Right hindlimb (tissue), 1 donor: ENCODE measurements around the gene RPL31.

Experiments used
- DNase-seq: peaks from one replicate; pipeline ENCODE4 v3.0.0-alpha.2; 2018

Gene RPL31

DNA sequence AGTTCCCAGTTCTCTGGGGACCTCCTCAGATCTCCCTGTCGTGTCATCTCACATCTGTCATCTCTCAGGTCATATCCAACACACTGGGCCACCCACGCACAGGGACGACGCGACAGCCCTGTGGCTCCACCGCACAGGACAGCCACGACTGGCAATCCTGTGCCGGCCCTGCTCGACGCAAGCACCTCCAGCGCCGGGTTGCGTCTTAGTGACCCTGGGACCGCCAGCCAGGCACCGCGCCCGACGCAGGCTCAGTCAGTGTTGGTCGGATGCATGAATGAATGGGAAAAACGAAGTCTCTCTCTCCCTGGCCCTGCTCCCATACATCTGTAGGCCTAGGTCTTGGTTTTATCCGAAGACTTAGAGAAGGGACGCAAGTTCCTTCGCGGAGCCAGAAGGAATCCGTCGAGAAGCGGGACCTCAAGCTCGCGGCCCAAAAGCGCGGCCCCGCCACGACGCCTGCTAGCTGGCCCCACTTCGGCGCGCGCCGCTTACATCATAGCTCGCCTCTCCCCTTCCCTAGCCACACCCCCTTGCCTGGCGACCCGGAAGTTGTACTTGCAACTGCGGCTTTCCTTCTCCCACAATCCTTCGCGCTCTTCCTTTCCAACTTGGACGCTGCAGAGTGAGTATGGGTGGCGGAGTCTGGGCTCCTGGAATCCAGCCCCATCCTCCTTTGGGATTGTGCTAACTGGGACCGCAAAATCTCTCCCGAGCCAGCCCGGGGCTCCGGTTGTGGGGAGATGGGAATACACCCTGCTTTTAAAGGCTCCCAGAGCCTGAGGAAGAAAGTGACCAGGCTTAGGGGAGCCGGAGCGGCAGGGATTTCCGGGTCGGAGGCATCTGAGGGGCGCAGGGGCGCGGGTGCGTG, at the start of gene RPL31:
RPL31 (plus strand) TSS at position 599 of the 871 bp plus-strand sequence. CDS start 413 bp downstream, outside the sequence.
- peak; percentile 98 for DNase-seq

DNA sequence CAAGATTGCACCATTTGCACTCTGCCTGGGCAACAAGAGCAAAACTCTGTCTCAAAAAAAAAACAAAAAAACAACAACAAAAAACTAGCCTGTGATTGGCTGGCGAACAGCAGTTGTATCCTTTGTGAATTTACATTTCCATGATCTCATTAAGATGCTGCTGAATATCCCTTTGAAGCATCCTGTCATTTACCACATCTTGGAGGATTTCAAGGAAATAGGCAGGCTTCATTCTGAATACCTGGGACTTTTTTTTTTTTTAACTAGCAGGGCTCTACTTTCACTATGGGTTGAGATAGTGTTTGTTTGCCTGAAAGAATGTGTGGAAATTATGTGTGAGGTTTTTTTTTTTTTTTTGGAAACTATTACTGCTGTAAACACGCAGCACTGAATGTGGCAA, 49.6 kb upstream of the RPL31 start:
- no peak for DNase-seq

DNA sequence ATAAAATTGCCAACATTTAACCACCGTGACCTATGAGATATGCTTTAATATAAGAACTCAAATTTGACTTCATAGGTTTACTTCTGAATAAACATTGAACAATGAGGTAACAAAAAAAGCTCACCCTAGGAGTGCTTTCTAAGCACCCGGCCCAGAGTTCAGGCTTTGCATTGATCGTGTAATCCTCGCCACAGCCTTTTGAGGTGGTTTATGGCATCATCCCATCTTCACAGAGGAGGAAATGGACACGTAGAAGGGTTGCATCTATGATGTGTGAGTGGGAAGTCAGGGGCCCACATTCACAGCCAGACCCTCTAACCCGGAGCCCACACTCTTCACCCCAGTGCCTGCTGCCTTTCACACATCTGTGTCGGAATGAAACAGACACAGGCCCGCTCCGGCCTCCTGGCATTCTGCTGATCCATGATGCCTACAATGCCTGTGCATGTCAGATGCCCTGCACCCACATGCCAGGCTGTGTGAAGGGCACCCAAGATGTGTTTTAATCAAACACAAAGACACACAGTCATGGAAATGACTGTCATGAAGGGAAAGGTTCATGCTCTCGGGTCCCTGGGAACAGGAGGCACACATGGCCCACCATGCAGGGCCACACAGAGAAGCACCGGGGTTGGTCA, 48.6 kb upstream of the RPL31 start:
- DNase-seq: no peak

- DNase-seq: no peak
Measured at GRCh38 chr2:100954044-100954420, 48.1 kb upstream of the RPL31 start.

GRCh38 chr2:100955226-100955625, 46.9 kb upstream of the RPL31 start:
- DNase-seq: no peak

DNA sequence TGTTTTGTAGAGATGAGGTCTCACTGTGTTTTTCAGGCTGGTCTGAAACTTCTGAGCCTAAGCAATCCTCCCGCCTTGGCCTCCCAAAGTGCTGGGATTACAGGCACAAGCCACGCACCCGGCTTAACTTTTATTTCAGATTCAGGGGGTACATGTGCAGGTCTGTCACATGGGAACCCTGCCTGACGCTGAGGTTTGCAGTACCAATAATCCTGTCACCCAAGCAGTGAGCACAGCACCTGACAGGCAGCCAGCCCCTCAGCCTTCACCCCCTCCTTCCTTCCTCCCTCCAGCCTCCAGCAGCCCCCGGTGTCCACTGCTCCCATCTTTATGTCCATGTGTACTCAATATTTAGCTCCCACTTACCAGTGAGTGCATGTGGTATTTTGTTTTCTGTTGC, 46.0 kb upstream of the RPL31 start:
- no peak for DNase-seq

GRCh38 chr2:100957996-100958653, 44.0 kb upstream of the RPL31 start:
- peak; percentile 83 for DNase-seq

DNA sequence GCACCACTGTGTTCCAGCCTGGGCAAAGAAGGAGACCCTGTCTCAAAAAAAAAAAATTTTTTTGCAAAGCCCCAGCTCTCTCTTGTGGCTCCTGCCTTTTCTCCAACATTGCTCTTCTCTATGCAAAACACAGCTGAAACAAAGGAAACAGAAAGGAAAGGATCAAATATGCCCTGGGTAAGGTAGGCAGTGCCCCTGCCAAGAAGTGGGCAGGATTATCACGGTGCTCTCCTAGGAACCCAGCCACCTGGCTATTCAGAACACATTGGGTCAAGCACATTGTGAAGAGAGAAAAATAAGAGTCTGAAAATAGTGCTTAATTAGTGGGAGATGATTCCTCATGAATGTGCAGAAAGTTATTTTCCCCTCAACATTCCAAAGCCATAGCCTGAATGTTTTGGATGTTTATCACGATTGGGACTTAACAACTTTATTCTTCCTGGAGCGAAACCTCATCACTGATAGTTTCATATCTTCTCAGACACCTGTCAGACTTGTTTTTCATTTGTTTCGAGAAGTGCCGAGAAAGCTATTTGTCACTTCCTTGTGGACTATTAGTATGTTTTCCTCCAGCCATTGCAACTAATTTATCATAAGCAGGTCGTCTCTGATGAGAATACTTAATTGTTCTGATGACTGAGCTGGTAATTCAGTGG, 42.7 kb upstream of the RPL31 start:
- no peak for DNase-seq

GRCh38 chr2:100960688-100961087, 41.4 kb upstream of the RPL31 start:
- no peak for DNase-seq

- DNase-seq: no peak
Measured at GRCh38 chr2:100962366-100963025, 39.6 kb upstream of the RPL31 start.

DNA sequence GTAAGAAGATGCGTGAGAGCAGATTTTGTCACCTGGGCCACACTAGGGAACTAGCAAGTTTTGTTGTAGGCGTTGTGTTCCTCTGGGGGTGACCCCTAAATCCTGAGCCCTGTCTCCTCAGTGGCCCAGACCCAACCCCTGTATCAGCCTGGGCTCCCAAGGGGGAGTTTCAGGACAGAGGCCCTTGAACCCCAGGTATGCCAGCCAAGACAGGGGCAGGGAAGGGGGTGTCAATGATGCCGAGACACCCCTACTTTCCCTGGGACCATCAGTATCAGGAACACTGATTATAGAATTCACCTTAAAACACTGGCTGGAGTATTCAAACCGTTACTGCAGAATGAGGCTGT, 39.1 kb upstream of the RPL31 start:
- DNase-seq: no peak

DNA sequence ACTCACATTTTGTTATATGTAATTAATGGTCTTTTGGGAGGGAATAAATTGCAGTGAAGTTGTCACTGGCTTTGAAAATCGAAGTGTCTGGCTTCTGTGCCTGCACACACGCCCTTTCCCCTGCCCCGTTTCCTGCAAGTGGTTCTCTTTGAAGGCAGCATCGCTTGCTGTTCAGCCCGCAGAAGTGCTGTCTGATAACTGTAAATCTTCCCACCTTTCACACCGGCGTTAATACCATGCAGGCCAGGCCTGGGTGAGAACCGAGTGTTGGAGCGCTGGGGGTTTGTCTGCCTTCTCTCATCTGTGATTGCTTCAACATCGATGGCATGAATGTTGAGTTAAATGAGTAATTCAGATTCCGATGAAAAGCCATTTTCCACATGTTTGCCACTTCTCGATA, 37.9 kb upstream of the RPL31 start:
- DNase-seq: no peak

DNA sequence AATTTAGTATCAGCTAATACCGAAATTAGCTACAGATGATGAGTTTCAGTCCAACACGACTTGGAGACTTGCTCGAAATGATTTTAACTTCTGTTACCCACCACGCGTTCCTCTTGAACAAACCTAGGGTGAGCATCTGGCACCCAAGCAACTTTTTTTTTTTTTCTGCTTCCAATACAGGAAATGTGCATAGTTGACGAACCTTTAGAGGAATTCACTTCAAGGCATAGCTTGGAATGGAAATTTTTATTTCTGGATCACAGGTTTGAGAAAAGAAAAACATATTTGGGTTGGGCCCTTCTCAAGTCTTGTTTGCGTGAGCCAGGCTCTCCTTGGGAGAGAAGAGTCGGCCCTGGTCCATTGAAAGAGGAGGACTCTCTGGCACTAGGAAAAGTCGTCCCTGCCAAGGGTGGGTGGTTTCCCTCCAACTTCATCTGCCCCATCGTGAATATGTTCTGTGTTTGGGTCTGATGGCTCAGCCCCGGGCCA, 37.4 kb upstream of the RPL31 start:
- DNase-seq: peak; percentile 81

- DNase-seq: no peak
Measured at GRCh38 chr2:100965596-100965995, 36.5 kb upstream of the RPL31 start.

- no peak for DNase-seq
Measured at GRCh38 chr2:100967716-100968115, 34.4 kb upstream of the RPL31 start.

GRCh38 chr2:100968146-100969145, 33.6 kb upstream of the RPL31 start:
- DNase-seq: no peak

DNA sequence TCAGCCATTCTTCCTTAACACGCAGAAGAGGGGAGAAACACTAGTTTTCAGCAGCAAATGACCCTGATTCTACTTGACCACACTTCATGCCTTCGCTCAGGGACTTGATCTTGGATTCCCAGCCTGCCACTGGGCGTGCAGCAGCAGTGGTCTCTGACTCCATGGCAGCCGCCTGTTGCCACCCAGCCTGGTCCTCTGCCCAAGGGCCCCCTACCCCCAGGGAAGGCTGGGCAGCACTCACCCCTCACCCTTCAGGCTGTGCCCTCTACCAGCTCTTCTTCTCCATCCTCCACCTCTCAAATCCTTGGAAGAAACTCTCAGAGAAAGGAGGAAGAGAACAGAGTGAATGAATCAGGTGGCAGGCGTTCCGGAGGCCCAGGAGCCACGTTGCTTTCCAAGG, 32.1 kb upstream of the RPL31 start:
- DNase-seq: no peak

DNA sequence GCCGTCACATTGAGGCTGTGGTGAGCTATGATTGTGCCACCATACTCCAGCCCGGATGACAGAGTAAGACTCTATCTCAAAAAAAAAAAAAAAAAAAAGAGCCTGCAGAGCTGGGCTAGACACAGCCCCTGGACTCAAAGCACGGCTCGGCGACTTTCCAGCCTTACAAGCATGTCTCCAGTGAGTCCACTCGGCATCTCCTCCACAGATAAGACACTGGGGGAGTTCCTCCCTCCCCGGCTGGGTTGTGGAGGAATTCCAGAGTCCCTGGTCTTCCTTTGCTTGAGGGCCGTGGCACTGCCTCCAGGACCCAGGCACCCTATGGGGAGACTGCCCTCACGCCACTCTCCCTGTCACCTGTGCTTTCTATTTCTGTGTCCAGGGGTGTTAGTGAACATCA, 30.9 kb upstream of the RPL31 start:
- DNase-seq: no peak

DNA sequence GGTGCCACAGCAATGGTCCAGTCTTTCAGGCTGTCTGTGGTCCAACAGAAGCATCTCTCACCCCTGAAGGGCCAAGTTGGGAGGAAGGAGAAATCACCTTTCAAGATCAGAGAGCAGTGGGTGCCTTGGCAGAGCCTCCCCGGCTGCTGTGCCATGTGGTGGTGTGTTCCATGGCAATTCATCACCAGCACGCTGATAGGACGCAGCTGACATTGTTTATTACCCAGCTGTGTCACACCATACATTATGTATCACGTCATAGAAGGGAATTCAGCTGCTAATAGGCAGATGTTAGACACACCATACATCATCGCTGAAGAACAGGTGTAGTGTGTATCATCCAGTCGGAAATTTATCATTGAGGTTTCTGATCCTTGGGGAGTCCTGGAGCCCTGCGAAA, 29.6 kb upstream of the RPL31 start:
- DNase-seq: no peak

DNA sequence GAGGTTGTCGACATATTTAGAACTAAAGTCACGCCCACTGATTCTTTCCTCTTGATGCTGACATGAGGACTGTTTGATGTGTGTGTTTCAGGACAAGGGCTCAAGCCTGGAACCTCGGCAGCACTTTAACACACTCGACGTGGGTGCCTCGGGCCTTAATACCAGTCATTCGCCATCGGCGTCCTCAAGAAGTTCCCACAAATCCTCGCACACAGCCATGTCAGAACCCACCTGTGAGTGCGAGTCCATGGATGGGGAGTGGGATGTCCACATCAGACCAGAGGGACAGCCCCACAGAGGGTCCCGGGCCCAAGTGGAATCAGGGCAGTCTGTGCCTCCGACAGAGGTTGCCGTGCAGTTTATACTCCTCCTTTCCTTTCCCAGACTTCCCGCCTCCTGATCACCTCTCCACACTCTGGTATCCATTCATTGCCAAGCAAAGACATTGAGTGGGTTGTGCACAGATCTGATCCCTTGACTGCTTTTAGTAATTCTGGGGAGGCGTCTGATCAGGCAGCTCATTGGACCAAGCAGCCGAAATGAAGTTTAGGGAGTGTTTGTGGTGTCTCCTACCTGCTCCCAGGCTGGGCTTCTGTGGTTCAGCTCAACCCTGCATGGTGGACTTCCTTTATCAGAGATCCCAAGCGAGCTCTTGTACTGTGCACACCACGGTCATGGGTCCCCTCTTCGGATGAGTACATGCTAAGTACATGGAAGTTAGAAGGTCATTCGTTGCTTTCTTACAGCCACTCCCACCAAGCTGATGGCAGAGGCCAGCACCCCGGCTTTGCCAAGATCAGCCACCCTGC, 27.2 kb upstream of the RPL31 start:
- no peak for DNase-seq

DNA sequence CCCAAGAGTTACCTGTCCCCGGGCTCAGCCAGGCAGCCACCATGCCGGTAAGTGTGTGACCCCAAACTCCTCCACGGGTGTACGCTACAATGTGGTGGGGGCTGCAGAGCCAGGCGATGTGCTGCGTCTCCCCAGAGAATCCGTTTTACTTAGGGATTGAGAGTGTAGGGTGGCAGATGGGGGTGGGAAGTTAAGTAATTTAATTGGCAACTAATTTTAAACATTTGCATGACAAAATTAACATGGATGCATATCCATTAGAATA, 26.6 kb upstream of the RPL31 start:
- DNase-seq: no peak
